ENCODE measurements around the gene ARHGAP33.

Gene ARHGAP33

DNA sequence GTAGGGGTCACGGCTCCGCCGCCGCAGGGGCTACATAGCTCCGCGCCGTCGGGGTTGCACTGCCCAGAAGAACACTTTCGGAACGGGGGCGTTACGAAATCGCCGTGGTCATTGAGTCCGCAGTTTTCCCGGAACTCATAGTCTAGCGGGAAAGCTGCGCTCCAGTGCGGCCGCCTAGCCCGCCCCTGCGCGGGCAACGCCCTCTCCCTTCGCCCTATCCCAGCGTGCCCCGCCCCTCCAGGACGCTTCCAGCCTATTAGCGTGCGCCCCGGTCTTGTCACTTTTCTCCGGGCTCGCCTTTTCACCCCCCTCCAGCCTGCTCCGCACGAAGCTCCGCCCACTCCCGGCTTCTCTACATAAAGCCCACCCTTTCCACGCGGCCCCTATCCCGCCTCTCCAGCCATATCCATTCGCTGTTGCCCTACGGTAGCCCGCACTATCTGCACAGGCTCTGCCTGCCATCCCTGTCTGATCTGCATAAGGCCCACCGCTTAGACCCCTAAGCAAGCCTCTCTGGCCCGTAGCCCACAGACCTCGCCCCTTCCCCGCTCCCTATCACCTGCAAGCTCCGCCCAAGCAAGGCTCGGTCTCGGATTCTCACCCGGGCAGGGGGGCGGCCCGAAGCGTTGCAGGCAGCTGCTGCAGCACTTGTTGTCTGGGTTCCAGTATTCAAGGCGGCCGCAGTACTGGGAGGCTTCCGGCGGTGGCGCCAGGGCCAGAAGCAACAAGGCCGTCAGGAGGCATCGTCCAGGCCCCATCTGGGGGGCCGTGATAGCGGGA is 34.8 kb upstream of the ARHGAP33 start:
- peak; percentile 99 for DNase-seq

DNA sequence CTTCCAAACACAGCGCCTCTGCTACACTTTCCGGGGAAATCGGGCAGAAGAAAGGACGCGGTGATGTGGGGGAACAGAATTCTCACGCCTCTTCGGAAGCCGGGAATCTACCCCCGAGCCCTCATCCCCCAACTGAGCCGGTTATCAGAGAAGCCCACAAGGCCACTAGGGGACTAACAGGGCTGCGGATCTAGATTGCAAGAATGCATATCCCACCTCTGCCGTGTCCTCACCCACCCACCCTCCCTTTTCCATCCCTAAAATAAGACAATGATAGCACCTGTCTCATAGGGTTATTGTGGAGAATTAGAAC is 34.2 kb upstream of the ARHGAP33 start:
- no peak for DNase-seq

DNA sequence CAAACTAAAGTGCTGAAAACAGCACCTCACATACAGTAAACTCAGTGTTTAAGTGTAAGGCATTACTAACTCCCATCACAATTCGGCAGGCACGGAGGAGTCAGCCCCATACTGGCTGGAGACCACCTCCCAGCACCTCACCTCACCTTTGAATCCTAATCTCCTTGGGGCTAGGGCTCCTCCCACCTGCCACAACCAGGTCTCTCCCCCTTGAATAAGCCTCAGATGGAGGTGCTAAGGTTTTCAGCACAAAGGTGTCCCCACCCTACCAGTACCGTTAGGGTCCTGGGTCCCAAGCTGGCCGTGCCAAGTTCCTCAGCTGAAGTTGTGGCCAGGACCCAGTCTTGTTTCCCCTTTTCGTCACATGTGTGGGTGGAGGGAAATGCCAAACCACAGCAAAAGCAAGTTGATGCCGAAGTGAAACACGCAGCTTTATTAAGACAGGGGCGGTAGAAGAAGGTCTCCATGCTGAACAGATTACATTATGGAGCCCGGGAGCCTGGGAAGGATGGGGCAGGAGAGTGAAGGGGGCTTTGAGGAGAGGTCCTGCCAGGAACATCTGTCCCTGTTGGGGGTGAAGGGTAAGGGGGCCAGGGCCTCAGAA is 33.1 kb upstream of the ARHGAP33 start, which contains the start of gene IGFLR1:
TSS of gene IGFLR1 (minus strand) at position 332 of the 604 bp plus-strand sequence. CDS start 1,272 bp downstream, outside the sequence.
- peak; percentile 90 to 96 (median 94) for DNase-seq

DNA sequence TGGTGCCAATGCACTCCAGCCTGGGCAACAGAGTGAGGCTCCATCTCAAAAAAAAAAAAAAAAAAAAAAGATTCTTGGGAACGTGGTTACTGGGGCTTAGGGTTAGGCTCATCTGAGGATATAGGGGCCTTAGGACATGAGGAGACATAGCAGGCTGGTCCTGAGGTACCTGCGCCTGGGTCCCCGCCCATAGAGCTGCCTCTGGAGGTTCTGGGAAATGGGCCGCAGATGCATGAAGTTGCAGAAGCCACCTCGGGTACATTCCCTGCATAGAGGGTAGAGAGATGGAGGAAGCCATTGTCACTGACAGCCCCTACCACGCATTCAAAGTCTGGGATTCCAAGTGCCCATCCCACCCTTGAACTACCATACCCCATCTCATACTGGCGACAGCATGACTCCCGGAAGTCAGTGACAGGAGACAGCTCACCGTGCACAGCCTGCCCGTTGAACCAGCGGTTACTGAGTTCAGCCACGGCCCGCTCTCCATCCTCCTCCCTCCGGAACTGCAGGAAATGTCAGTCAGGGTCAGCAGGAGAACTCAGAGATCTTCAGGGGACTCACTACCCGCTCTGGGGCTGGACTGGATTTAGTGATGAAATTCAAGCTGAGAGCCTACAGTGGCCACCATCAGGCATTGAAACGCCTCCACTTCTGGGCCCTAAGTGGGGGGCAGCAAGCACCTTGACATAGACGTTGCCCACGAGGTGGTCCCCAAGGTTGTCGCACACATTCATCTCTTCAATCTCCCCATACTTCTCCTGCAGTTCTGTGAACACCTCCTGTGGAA is 31.5 kb upstream of the ARHGAP33 start:
- no peak for DNase-seq

DNA sequence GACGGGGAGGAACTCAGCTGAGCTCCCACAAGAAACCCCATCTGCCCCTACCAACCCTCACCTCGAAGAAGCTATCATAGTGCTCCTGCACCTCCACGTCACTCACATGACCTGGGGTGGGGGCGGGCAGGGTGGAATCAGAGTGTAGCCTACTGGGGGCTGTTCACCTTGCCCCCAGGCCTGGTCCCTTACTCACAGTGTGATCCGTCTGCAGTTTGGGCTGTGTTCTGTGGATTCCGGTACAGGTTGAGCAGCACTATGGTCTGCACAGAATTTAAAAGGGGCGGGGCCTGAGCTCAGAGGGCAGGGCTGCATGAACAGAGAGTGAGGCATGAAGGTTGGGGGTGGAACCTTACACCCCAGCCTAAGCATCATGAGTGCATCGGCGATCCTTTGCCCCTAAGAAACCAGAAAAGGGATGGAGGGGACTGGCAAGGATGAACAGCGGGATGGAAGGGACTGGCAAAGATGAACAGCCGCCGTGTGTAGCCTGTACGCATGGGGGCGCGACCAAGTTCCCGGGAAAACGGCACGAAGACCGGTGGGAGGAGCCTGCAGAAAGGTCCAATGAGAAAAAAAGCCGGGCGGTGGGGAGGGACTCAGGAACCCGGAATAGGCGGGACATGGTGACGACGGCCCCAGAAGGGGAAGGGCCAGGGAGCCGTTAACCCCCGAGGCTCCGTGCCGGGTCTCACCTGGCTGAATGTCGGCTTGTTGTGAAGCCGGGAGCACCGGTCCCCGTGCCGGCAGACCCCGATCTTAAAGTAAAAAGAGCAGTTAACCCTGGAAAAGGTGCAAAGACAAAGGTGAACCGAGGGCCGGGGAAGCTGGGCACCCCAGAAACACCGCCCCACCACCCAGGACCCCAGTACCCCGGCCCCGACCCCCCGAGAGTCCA is 30.7 kb upstream of the ARHGAP33 start:
- DNase-seq: peak; percentile 98

DNA sequence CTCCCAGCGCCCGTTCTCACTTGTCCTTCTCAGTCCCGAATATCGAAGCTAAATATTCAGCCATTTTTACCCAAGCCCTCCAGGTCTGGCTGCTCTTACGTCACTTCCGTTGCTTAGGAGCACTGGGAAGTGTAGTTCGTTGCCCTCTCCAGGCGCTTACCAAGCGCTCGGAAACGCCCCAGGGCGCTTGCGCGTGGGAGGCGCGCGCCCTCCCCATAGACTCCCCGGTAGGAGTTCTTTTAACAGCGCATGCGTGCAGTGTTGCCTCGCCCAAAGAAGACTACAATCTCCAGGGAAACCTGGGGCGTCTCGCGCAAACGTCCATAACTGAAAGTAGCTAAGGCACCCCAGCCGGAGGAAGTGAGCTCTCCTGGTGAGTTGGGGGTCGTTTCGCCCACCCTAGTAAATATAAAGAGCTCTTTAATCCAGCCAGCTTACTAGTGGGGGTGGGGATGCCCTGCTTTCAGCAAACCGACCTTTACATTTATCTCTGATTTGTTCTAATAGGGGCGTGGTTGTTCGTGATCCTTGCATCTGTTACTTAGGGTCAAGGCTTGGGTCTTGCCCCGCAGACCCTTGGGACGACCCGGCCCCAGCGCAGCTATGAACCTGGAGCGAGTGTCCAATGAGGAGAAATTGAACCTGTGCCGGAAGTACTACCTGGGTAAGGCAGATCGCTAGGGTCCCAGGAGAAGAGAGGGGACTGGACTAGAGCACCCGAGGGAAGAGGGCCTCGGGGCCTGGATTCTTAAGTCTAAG is 29.9 kb upstream of the ARHGAP33 start, which contains the start of the genes PSENEN and U2AF1L4:
TSS of gene PSENEN (plus strand) at position 324 of the 759 bp plus-strand sequence. CDS start at position 604, 280 bp downstream.
TSS of gene U2AF1L4 (minus strand) at position 91 of the 759 bp plus-strand sequence. CDS start at position 64, 27 bp downstream.
- peak; percentile 99 to 100 (median 100) for DNase-seq

DNA sequence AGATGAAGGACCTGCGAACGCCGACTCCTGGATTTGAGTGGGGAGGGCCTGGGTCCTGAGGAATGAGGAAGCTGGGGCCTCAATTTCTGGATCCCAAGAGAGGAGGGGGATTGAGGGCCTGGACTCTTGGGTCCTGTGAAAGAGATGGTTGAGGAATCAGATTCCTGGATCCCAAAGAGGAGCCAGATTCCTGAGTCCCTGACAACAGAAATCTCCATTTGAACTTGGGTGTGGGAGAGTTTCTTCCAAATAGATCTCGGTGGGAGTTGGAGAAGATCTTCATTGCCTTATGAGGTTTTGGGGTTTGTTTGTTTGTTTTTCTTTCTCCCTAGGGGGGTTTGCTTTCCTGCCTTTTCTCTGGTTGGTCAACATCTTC is 29.3 kb upstream of the ARHGAP33 start:
- DNase-seq: no peak

DNA sequence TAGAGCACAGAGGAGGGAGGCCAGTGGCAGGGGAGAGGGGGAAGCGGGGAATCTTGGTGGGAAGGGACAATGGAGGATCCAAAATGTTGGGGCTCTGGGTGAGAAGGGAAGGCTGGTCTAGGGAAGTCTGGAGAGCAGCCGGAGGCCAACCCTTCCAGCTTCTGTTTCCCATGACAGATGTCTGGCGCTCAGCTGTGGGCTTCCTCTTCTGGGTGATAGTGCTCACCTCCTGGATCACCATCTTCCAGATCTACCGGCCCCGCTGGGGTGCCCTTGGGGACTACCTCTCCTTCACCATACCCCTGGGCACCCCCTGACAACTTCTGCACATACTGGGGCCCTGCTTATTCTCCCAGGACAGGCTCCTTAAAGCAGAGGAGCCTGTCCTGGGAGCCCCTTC is 28.8 kb upstream of the ARHGAP33 start:
- DNase-seq: peak in 2 of 3 donors; percentile 22 to 26

DNA sequence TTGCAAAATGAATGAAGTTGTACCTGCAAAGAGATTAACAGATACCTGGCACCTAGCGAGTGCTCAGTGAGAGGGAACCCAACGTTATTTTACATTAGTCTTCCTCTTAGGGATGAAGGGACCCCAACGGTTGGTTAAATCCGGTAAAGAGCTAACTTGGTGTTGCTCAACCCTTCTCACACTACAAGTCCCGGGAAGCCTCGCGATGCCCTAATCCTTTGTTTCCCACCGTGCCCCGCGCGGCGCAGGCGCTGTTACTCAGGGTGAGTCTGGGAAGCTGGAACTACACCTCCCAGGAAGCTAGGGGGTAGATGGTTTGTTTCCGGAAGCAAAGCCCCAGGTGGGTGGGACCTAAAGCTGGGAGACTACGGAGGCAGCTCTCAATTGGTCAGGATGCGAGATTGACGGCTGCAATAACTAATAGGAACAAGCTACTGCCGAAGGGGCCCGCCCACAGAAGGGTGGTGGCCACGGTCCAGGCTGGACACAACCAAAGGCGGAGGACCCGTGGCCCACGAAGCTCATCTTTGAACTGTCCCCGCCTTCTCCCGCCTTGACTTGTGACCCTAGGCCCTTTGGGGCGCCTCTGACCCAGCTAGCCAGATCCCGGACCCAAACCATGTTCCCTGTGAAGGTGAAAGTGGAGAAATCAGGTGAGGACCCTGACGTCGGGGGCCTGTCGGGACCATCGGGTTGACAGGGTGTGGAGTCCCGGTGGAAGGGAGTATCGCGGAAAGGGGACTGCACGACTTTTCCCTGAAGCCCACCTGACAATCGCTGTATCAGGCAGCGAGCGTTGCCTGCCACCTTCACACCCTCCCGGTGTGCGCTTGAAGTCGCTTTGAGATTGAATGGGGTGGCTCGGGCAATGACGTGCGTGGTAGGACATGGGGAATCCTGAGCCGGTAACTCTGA is 27.0 kb upstream of the ARHGAP33 start, which contains the start of gene LIN37:
TSS of gene LIN37 (plus strand) at position 471 of the 915 bp plus-strand sequence. CDS start at position 620, 149 bp downstream.
- peak; percentile 99 to 100 (median 100) for DNase-seq

DNA sequence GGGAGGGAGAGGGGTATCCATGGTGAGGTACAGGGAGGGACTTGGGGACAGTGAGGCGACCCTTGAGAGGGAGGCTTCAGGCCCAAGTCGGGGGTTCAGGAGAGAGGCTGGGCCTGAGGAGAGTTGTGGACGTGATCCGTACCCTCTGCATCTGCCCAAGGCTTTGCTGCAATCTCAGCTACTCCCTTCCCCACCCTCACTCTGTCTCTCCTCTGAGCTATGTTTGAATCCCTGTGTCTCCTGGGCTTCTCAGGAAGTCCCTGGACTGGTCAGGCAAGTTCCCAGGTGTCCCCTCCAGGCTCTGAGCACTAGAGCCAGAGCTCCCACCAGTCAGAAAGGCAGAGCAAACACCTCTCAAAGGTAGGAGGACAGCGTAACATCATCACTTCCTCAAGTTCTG is 25.2 kb upstream of the ARHGAP33 start:
- DNase-seq: no peak

DNA sequence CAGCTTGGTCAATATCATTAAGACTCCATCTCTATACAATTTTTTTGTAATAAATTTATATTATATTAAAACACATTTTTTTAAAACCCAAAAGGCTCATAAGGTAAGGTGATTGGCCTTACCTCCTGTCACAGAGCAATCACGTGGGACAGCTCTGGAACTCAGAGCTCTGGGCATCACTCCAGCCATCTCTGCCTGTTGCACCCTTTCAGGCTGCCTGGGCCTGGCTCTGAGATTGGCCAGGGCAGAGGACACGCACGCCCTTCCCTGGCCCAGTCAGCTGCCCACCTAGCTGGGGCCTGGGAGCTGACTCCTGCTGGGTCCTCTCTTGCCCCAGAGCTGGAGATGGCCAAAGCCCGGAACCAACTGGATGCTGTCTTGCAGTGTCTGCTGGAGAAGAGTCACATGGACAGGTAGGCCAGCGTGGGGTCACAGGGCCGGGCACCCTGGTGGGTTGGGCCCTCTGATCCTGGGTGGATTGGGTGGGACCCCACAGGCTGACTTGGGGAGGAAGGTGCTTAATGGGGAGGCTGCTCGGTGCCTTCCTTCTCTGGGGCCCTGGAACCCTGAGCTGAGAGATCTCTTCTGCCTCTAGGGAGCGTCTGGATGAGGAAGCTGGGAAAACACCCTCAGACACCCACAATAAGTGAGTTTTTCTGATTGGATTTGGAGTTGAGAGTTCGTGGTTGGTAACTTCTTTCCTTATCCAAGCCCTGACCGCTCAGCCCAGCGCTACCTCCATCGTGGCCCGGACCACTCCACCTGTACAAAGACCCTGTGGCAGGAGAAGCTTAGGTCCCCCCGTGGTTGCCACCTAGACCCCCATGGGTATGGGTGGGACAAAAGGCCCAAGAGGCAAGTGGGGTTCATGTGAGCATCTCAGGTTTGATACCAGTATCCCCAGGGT is 23.3 kb upstream of the ARHGAP33 start:
- DNase-seq: peak; percentile 30 to 46 (median 45)

DNA sequence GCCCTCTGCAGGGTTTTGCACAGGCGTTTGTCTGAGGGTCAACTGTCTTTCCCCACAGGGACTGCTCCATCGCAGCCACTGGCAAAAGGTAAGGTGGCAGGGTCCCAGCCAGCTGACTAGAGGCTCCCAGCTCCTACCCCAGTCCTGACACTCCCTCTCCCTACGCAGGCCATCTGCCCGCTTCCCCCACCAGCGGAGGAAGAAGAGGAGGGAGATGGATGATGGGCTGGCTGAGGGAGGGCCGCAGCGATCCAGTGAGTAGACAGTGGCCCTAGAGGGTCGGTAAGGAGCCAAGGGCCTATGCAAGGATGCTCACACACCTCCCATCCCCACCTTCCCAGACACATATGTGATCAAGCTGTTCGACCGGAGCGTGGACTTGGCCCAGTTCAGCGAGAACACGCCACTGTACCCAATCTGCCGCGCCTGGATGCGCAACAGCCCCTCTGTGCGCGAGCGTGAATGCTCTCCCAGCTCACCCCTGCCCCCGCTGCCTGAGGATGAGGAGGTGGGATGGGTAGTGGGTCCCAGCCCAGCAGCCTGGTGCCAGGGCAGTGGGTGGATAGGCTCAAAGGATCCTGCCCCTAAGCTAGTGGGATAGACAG is 22.5 kb upstream of the ARHGAP33 start:
- DNase-seq: no peak

DNA sequence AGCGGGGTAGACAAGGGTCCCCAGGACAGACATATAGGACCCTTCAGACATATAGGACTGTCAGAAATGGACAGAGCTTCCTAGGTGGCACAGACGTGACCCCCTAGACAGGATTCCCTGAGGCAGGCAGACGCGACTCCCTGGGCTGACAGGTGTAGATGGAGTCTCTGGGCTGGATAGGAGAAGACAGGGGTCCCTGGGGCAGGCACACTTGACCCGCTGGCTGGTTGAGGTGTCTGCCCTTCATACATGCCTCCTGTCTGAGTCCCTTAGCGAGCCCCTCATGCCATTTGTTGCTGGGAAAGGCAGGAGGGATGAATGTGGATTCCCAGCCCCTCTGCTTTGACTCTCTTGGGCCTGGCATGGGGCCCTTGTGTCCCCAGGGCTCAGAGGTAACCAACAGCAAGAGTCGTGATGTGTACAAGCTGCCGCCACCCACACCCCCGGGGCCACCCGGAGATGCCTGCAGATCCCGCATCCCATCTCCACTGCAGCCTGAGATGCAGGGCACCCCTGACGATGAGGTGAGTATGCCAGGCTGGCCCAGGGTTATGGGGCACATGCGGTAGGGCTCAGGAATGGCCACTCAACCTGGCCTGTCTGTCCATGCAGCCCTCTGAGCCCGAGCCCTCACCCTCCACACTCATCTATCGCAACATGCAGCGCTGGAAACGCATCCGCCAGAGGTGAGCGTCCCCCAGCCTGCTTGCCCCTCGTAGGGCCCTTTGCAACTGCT is 21.6 kb upstream of the ARHGAP33 start:
- DNase-seq: no peak

DNA sequence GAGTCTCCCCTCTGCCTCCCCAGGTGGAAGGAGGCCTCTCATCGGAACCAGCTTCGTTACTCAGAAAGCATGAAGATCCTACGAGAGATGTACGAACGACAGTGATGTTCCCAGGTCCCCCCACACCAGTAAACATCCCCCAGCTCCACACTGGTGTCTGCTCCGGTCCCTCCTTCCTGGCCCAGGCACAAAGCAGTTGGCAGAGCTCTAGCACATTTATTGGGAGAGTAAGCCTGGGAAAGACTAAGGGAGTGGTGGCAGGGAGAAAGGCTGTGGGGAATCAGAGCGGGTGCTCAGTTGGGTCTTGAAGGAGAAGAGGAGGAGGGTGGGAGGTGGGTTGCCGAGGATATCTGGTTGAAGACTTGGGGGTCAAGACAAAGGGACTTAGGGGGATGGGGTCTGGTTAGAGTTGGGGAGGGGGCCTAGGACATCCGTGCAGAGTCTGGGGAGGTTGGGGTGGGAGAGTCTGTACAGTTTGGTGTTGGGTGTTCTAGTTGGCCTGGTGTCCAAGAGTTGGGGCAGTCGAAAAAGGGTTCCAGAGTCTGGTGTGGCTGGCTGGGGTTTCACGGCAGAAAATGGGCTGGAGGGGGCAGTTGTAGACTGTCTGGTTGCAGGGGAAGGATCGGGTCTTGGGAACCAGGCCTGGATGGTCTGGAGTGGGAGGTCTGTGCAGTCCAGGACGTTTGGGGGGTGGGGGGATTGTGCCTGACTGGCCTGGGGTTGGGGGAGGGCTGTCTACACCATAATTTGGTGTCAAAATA is 20.8 kb upstream of the ARHGAP33 start:
- no peak for DNase-seq

DNA sequence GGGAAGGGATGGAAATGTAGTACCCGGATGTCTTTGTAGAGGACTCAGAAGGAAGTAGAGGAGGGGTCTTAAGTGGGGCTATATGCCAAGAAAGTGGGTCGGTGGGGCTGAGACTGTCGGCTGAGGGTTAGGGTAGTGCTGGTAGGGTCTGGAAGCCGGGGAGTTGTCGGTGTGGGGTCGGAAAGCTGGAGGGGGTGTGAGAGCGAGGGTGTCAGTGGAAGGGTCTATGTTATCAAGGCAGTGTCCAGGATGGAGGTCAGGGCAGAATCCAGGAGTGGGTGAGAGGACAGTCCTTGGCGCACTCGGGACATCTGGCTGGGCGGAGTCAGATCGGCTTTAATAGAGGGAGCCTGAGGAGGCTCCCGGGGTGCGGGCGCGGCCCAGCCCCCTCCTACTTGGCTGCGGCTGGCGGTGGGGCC is 20.2 kb upstream of the ARHGAP33 start:
- DNase-seq: no peak

DNA sequence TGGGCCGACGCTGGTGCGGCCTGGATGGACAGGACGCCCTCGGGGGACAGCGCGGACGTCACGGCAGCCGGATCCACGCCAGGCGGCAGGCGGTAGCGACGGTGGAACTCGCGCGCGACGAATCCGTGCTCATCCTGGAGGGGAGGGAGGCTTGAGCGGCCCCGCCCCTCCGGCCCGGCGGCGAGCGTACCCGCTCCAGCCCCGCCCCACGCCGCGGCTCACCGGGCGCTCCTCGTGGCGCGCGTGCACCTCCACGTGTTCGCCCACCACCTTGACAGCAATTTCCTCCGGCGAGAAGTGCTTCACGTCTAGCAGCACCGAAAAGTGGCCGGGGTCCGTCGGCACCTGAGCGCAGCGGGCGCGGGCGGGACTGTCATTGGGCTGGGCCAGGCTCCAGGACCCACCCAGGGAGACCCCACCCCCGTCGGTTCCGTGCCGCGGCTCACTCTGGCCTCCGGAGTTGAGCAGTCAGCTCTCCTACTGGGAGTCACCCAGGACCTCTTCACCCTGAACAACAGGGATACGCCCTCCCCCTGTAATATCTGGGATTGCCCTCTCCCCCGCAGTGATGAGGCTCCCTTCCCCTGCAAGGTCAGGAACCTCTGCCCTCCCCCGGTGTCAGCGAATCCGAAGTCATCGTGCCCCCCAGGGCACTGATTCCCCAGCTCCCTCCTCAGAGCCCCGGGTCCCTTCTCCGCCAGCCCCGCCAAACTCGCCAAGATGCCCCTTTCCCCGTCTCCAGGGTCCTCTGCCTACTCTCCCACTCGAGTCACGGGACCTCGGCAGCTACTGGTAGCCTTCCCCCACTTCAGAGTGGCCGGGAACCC is 19.6 kb upstream of the ARHGAP33 start:
- peak in 1 of 3 donors; percentile 47 for DNase-seq
